Neural progenitor cell (in vitro differentiated cells): ENCODE measurements around the gene CFAP69.

Experiments used
- EZH2 ChIP-seq: fragments of 200-600 bp; sonication (generic); IDR thresholded peaks from 2 replicates; pipeline ENCODE4 v1.6.1; 2017; ENCODE audit warnings: antibody characterized with exemption, mild to moderate bottlenecking, moderate library complexity
- EZH2phosphoT487 ChIP-seq: fragments of 200-600 bp; sonication (generic); IDR thresholded peaks from 2 replicates; pipeline ENCODE4 v1.6.1; 2017; ENCODE audit warnings: antibody characterized with exemption
- TF ChIP-seq, protein P1 (sequence below): fragments of 200-600 bp; sonication (generic); IDR thresholded peaks from 2 replicates; pipeline ENCODE4 v1.5.1; 2017; ENCODE audit warnings: antibody characterized with exemption, mild to moderate bottlenecking

- TF ChIP-seq, protein P1, sequence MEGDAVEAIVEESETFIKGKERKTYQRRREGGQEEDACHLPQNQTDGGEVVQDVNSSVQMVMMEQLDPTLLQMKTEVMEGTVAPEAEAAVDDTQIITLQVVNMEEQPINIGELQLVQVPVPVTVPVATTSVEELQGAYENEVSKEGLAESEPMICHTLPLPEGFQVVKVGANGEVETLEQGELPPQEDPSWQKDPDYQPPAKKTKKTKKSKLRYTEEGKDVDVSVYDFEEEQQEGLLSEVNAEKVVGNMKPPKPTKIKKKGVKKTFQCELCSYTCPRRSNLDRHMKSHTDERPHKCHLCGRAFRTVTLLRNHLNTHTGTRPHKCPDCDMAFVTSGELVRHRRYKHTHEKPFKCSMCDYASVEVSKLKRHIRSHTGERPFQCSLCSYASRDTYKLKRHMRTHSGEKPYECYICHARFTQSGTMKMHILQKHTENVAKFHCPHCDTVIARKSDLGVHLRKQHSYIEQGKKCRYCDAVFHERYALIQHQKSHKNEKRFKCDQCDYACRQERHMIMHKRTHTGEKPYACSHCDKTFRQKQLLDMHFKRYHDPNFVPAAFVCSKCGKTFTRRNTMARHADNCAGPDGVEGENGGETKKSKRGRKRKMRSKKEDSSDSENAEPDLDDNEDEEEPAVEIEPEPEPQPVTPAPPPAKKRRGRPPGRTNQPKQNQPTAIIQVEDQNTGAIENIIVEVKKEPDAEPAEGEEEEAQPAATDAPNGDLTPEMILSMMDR, result no peak
- TF ChIP-seq EZH2 (no peak), EZH2phosphoT487 (no peak)
Observed at GRCh38 chr7:90210475-90210874, 34.5 kb upstream of the CFAP69 start.
